SKM-1 (cell line): Measurements from ENCODE around the gene NDUFB3.
A peak's percentile ranks its signal among the peaks of the same experiment; 100 is the strongest.
"Not testable (repeated sequence)": the region's sequence is repeated elsewhere in the genome, so short reads cannot be mapped to it uniquely, and the experiment has no call there.

Experiments used
- DNase-seq: peaks from one replicate; lab custom pipeline; 2025; ENCODE audit not compliant: unreplicated experiment; lab: John Stamatoyannopoulos, UW

Gene NDUFB3

DNA sequence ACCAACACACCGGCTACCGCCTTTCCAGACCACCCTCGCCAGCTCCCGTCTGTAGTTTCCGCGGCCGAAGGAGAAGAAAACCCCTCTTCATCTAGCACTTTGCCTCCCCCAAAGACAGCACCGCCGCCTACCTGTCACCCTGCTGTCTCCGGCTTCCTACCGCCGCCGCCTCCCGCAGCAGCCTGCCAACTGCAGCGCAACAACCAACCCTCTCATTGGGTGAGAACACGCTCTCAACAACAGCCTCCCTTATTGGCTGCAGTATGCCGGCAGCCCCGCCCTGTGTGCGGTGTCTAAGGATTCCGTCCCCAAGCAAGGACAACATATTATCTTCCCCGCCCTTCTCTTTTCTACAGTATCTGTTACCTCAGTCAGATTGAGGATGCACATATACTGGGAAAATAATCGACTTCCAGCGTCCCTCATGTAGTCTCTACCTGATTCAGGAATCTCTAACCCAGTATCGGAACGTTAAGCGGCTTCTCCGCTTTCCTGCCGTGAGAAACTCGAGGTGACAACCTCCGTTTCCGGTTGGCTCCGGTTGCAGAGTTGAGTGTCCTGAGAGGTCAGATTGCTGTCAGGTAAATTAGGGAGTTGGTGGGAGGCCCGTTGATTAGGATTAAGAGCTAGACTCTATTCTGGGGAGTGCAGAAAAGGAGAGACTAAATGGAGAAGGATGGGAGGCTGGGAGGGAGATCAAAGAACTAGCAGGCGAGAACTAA lies at the start of gene NDUFB3, which contains the start of gene HYCC2:
Gene NDUFB3, plus strand, starts transcription at position 523 of the 722 bp plus-strand sequence. CDS start 6,882 bp downstream, outside the sequence.
Gene HYCC2, minus strand, starts transcription at position 193 of the 722 bp plus-strand sequence. CDS start 47,662 bp downstream, outside the sequence.
- DNase-seq: peak; percentile 88

DNA sequence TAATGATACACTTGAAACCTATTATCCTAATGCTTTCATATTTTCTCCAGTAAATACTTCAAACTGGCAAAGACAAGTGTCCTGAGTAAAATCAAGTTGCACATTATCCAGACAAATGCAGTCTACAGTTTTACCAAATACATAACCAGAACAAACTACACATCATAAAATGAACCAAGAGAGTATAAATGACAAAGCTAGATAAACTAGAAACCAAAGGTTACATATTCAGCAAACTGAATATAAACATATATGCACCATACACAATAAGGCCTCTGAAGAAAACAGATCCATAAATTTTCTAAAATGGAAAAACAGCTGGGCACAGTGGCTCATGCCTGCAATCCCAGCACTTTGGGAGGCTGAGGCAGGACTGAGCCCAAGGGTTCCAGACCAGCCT lies 47.3 kb upstream of the NDUFB3 start:
- no peak for DNase-seq

DNA sequence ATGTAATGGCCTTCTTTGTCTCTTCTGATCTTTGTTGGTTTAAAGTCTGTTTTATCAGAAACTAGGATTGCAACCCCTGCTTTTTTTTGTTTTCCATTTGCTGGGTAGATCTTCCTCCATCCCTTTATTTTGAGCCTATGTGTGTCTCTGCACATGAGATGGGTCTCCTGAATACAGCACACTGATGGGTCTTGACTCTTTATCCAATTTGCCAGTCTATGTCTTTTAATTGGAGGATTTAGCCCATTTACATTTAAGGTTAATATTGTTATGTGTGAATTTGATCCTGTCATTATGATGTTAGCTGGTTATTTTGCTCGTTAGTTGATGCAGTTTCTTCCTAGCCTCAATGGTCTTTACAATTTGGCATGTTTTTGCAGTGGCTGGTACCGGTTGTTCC lies 37.4 kb upstream of the NDUFB3 start:
- DNase-seq: not testable (repeated sequence)

DNA sequence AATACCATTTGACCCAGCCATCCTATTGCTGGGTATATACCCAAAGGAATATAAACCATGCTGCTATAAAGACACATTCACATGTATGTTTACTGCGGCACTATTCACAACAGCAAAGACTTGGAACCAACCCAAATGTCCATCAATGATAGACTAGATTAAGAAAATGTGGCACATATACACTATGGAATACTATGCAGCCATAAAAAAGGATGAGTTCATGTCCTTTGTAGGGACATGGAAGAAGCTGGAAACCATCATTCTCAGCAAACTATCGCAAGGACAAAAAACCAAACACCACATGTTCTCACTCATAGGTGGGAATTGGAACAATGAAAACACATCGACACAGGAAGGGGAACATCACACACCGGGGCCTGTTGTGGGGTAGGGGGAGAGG lies 33.4 kb upstream of the NDUFB3 start:
- DNase-seq: not testable (repeated sequence)

DNA sequence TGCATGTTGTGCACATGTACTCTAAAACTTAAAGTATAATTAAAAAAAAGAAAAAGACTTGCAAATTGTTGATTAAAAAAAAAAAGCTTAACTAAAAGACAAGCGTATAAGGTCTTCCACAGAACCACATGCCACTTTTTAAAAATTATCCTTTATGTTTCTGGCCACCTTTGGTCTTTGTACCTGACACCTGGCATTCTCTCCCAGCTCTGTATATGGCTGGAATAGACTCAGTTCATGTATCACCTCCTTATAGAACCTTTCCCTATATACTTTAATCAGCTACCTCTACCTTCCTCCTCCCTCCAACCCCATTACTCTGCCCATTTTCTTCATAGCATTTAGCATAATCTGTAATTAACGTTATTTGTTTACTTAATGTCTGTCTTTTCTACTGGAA lies 32.9 kb upstream of the NDUFB3 start:
- DNase-seq: no peak

DNA sequence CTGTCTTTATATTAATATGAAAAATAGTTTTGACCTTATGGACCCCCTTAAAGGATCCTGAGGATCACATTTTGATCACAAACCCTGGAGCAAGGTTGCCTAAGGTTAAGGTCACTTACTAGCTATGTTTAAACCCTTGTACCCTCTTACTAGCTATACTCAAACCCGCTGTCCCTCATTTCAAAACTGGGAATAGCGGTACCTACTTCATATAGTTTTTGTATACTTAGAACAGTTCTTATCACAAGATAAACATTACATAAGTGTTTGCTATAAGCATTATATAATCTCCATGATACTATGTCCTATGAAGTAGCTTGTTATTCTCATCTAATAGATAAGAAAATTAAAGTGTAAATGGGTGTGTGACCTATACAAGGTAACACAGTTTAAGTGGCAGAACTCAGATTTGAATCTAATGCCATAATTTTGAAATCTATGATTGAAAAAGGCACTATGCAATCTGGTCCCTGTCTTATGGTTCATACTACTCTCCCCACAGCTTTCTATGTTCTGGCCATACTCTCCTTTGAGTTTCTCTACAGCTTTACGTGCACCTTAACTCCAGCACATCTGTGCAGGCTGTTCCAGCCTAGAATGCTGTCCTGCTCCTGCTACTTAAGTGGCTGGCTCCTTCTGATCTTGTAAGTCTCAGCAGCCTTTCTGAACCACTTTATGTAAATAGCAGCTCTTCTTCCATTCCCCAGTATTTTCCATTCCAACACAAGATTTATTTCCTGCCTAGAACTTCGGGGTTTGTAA lies 30.8 kb upstream of the NDUFB3 start:
- no peak for DNase-seq

DNA sequence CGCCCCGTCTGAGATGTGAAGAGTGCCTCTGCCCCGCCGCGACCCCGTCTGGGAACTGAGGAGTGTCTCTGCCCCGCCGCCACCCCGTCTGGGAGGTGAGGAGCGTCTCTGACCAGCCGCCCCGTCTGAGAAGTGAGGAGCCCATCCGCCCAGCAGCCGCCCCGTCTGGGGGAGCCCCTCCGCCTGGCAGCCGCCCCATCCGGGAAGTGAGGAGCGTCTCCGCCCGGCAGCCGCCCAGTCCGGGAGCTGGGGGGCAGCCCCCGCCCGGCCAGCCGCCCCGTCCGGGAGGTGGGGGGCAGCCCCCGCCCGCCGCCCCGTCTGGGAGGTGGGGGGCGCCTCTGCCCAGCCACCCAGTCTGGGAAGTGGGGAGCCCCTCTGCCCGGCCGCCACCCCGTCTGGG lies 29.4 kb upstream of the NDUFB3 start:
- not testable (repeated sequence) for DNase-seq

DNA sequence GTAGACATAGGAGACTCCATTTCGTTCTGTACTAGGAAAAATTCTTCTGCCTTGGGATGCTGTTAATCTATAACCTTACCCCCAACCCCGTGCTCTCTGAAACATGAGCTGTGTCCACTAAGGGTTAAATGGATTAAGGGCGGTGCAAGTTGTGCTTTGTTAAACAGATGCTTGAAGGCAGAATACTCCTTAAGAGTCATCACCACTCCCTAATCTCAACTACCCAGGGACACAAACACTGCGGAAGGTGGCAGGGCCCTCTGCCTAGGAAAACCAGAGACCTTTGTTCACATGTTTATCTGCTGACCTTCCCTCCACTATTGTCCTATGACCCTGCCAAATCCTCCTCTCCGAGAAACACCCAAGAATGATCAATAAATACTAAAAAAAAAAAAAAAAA lies 28.8 kb upstream of the NDUFB3 start:
- not testable (repeated sequence) for DNase-seq

DNA sequence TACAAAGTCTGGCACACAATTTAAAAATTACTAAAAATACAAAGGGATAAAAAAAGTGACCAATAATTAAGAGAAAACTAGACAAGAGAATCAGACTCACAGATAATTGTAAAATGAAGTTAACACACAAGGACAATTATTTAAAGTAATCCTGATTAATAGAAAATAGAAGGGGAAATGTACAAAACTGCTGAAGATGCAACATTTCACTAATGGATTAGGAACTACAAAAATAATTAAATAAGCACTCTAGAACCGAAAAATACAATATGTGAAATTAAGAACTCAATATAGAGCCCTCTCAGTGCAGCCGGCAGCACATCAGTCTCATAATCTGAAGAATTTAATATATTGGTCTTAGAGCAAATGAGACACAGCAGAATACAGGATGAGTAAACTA lies 24.9 kb upstream of the NDUFB3 start:
- DNase-seq: no peak

DNA sequence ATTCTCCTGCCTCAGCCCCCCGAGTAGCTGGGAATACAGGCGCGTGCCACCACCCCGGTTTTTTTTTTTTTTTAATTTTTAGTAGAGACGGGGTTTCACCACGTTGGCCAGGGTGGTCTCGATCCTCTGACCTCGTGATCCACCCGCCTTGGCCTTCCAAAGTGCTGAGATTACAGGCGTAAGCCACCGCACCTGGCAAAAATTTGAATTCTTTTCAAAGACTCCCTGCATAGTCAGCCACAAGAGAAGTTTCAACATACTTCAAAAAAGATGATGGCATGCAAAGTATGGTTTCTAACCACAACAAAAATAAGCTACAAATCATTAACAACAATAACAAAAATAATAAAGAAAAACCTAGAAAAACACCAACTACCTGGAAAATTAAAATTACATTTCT lies 22.3 kb upstream of the NDUFB3 start:
- DNase-seq: no peak

DNA sequence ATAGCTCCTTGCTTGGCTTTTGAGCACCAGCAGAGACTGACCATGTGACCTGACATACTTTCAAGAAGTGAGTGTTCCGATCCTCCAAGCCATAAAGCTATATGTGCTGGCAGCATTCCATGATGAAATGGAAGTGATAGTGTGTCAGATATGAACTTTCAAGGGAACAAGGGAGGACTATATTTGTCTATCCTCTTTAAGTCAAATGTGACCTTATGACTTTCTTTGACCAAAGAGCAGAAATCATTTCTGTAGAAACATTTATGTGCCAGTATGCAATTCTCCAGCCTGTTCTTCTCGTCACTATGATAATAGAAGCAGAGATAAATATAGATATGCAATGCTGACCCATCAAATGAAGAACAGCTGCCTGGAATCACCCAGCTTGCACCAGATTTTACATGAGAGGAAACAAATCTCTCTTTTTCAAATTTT lies 14.7 kb upstream of the NDUFB3 start:
- no peak for DNase-seq

DNA sequence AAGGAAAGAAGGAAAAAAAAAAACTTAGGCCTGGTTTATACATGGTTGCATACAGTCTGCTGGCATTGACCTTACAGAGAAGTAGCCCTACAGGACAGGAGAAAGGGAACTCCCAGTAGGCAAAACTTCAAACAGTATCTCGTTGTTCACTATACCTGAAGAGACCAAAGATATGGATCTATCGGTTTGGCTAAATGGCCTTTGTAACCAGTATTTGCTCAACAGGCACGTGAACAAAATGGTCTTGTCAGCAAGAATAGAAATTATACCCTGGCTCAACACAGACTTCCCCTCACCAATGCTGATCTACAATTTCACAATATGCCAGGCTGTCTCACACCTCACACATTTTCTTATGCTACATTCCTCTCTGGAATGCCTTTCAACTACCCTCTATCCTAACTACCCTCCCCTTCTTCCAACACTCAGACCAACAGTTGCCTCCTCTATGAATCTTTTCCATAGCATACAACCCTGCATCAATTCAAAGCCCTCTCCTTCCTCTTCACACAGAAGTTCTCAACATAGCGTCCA lies 14.0 kb upstream of the NDUFB3 start:
- no peak for DNase-seq

DNA sequence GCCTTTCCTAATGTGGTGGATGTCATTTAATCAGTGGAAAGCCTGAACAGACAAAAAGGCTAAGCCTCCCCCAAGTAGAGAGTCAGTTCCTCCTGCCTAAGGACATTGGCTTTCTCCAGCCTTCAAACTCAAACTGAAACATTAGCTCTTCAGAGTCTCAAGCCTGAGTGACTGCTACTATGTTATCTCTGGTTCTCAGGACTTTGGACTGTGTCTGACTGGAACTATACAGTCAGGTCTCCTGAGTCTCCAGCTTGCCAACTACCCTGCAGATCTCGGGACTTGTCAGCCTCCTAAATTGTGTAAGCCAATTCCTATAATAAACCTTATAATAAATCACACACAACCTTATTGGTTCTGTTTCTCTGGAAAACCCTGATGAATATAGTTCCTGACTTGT lies 12.9 kb upstream of the NDUFB3 start:
- DNase-seq: no peak

DNA sequence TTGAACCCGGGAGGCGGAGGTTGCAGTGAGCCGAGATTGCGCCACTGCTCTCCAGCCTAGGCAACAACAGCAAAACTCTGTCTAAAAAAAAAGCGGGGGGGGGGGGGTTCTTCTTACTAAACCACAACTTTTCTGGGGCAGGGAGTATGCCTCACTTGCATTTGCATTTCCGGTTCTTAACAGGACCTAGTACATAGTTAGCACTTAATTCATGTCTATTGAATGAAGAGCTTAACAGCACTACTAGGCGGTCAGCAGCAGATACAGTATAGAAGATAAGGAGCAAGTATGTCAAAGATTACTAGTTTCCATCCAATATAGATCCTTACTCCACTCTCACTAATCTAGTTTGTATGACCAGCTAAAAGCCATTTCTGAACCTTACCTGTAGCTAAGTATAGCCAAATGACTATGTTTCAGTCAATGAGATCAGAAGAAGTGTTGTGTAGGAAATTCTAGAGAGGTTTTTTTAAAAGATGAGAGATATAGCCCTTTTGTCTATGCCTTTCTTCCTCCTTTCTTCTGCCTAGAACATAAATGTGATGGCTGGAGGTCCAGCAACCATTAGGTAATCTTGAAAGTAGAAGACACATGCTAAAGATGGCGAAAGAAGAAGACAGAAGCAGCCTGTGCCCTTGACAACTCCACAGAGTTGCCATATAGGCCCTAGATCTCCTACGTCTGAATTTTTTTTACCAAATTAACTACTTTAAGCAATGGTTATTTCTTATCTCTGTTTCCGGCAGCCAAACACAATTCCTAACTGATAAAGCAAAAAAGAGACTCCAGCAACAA lies 11.6 kb upstream of the NDUFB3 start:
- DNase-seq: peak; percentile 35

DNA sequence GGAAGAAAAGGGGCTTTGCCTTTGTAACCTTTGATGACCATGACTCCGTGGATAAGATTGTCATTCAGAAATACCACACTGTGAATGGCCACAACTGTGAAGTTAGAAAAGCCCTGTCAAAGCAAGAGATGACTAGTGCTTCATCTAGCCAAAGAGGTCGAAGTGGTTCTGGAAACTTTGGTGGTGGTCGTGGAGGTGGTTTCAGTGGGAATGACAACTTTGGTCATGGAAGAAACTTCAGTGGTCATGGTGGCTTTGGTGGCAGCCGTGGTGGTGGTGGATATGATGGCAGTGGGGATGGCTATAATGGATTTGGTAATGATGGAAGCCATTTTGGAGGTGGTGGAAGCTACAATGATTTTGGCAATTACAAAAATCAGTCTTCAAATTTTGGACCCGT lies 8.3 kb upstream of the NDUFB3 start:
- DNase-seq: not testable (repeated sequence)

DNA sequence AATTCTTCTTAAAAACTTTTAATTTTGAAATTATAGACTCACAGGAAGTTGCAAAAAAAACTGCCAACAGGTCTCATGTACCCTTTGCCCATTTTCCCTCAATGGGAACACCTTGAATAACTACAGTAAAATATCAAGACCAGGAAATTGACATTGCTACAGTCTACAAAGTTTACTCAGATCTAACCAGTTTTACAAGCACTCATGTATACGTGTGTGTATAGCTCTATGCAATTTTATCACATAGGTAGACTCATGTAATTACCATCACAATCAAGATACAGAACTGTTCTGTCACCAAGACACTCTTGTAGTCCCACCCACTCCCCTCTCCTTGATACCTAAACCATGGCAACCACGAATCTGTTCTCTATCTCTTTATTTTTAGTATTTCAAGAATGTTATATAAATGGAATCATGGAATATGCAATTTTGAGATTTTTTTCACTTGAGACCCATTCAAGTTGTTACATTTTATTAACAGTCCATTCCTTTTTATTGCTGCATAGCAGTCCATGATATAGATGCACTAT lies 6.9 kb upstream of the NDUFB3 start:
- DNase-seq: no peak

DNA sequence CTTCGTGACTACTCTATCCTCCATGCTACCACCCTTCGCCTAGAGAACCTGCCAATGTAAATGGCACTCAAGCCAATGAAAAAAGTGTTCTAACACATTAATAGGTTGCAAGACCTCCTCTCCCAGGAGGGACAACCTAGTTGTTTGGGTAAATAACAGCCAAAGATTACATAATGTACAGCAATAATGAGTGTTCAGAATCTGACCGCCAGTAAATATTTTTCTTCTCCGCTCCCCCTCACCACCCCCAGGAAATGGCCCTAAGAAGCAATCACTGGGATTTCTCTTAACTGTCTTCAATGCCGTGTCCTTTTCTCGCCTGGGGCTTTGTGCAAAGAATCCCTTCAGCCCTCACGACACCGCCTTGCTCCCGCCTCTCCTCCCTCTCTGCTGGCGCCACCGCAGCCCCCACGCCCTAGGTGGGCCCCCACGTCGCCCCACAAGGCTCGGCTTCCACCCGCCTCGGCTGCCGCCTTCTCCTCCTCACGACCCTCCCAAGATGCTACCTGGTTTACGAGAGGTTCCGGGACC lies 788 bp upstream of the NDUFB3 start:
- no peak for DNase-seq

DNA sequence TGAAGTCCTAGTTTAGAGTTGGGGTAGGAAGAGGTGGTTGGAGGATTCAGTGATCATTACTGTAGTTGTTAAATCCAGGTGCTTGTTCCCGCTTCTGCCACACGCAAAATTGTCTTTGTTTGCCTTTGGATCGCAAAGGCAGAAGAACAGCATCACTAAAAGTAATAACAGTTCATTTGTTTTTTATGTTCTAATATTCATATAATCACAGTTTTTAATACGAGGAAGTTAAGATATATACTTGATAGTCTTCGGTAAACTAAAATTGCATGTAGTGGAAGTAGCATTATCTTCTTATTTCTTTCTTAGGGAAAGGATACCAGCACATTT lies 365 bp downstream of the NDUFB3 start:
- DNase-seq: no peak

DNA sequence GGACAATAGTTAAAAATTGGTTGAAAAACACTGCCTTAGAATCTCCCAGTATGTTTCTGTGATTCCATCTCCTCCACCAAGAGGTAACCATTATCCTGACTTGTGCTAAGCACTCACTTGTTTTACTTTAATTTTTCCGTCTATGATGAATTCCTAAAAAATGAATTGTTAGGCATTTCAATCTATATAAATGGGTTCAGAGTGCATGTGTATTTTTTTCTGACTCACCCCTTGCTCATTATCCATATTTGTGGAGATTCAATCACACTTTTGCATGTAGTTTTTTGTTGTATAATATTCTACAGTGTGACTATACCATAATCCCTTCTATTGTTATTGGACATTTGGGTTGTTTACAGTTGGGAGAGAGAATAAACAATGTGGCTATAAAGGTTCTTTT lies 1.3 kb downstream of the NDUFB3 start:
- DNase-seq: no peak

DNA sequence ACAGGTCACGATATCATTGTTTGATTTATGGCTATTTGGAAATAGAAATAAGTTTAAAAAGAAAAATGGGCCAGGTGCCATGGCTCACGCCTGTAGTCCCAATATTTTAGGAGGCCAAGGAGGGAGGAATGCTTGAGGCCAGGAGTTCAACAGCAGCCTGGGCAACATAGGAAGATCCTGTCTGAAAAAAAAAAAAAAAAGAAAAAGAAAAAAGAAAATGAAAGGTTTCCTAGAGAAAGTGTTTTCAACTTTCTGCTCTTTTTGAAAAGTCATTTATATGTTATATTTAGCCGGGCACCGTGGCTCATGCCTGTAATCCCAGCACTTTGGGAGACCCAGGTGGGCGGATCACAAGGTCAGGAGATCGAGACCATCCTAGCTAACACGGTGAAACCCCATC lies 3.2 kb downstream of the NDUFB3 start:
- no peak for DNase-seq

DNA sequence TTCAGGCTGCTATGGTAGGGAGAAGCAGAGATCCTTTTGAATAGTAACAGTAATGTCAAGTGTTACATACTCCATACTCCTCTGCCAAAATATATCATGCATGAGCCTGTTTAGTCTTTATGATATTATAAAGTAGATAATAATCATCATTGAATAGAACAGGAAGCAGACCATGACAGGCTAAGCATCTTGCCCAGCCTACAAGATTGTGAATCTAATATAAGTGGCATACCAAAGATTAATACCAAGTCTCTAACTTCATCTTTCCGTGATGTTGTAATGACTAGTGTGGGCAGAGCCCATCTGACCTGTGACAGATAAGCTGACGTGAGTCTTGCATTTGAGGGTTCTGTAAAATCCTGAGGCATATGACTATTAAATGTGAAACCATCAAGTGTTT lies 13.1 kb downstream of the NDUFB3 start:
- no peak for DNase-seq
